Astrocyte (in vitro differentiated cells and primary cell): Measurements from ENCODE around the gene ARSG.

Experiments
- CTCF ChIP-seq: IDR thresholded peaks from 2 replicates; pipeline ENCODE4 v1.5.1; 2011; ENCODE audit warnings: low read depth, mild to moderate bottlenecking, inconsistent platforms, low read length, moderate library complexity; ENCODE audit not compliant: insufficient read depth
- EZH2 ChIP-seq: IDR thresholded peaks from 2 replicates; pipeline ENCODE4 v1.6.1; 2012; ENCODE audit warnings: mild to moderate bottlenecking, low read length, inconsistent platforms; ENCODE audit not compliant: insufficient read depth

DNA sequence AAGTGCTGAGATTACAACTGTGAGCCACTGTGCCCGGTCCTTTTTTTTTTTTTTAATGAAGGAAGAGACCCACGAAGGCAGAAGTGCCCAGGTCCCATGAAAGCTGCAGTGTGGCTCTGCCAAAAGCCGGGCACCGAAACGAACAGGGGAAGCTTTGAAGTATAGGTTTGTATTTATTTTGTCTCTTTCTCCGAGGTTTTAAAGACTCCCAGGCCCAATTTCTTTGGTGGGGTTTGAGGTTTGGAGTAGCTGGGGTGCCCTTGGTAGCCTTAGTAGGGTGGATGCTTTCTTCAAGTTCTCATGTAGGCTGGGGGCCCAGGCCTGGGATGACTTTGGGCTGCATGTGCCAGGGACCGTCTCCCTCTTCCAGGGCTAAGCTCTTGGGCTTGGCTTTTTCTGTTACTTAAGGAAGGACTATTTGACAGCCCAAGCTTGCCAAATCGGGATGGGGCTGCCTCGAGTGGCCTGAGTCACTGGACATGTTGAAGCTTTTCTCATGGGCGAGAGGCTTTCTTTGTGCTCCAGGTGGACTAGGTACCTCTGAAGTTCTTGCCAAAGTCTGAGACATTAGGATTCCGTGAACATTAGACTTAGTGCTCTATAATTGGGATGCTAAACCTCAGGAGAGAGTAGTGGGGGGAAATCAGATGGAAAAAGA lies 99.7 kb downstream of the ARSG start:
- no peak for TF ChIP-seq CTCF
- TF ChIP-seq EZH2, result no peak
